Endothelial cell of umbilical vein (primary cell): ENCODE results near the gene PCBP4. TPM values are rescaled to one million over a fixed set of nuclear protein-coding genes. Genes with fewer than 3 reads are reported as not detected.
A peak's percentile ranks its signal among the peaks of the same experiment; 100 is the strongest.

Source experiments
- BruUV-seq: library from RNA; stranded (reverse); fragments of 400-500 nt; replicated peaks from 2 replicates; lab custom pipeline; 2021; lab: Mats Ljungman, UMichigan
- CTCF ChIA-PET: fragments of 300-600, 350-600 bp; sonication (Branson Sonifier 250); formaldehyde crosslinking; loops from one replicate; lab custom pipeline; 2021; ENCODE audit warnings: antibody characterized with exemption, inconsistent platforms; lab: Charles Lee
- POLR2A ChIA-PET: fragments of 300-600, 350-600 bp; sonication (Branson Sonifier 250); formaldehyde crosslinking; loops from one replicate; lab custom pipeline; 2021; ENCODE audit warnings: antibody characterized with exemption, inconsistent platforms; lab: Charles Lee
- DNase-seq: peaks from one replicate; pipeline ENCODE4 v3.0.0-alpha.2; 2011; ENCODE audit warnings: low read depth, low spot score
- FAIRE-seq: peaks from 2 replicates; lab custom pipeline; 2011; peaks lifted over from hg19 to GRCh38; lab: Jason Lieb, UNC
- H2AFZ ChIP-seq: 2 replicates; pipeline ENCODE4 v1.6.0; 2012; ENCODE audit warnings: low read depth, low read length, control low read depth, inconsistent platforms
- H3K27ac ChIP-seq: 2 replicates; pipeline ENCODE4 v1.5.1; 2011; ENCODE audit warnings: low read depth, mild to moderate bottlenecking, control low read depth, low read length, moderate library complexity; ENCODE audit not compliant: insufficient read depth
- H3K27me3 ChIP-seq, 2 experiments: 2 replicates each; pipeline versions ENCODE4 v1.6.0 to v1.6.1; 2011; ENCODE audit warnings: low read length in 2 of 2, mixed read lengths in 1 of 2; ENCODE audit not compliant: control insufficient read depth in 2 of 2, insufficient read depth in 2 of 2
- H3K36me3 ChIP-seq, 2 experiments: 2 replicates in 1 of 2; 3 replicates in 1 of 2; pipeline ENCODE4 v1.5.1; 2011; ENCODE audit warnings: low read length in 2 of 2, mild to moderate bottlenecking in 1 of 2, moderate library complexity in 1 of 2; ENCODE audit not compliant: control insufficient read depth in 2 of 2, insufficient read depth in 2 of 2; ENCODE audit errors: extremely low read depth in 1 of 2
- H3K4me1 ChIP-seq: 3 replicates; pipeline ENCODE4 v1.5.1; 2011; ENCODE audit warnings: mild to moderate bottlenecking, low read length; ENCODE audit not compliant: control insufficient read depth, insufficient read depth; ENCODE audit errors: extremely low read depth
- H3K4me2 ChIP-seq: 2 replicates; pipeline ENCODE4 v1.6.1; 2011; ENCODE audit warnings: low read length, control low read depth, mixed read lengths; ENCODE audit not compliant: insufficient read depth
- H3K4me3 ChIP-seq, 3 experiments: fragments of 200-600 bp in 1 of 3; sonication (generic), shearing (Covaris generic) in 1 of 3; replicated peaks in 1 of 3; 2 replicates each; pipeline ENCODE4 v1.5.1; 2011 to 2016; ENCODE audit warnings: control low read depth in 3 of 3, low read length in 3 of 3, mild to moderate bottlenecking in 2 of 3, inconsistent platforms in 1 of 3, low read depth in 1 of 3, moderate library complexity in 1 of 3; ENCODE audit not compliant: insufficient read depth in 1 of 3
- H3K79me2 ChIP-seq: 2 replicates; pipeline ENCODE4 v1.6.0; 2012; ENCODE audit warnings: low read length, inconsistent platforms; ENCODE audit not compliant: control insufficient read depth, insufficient read depth
- H3K9ac ChIP-seq: replicated peaks from 2 replicates; pipeline ENCODE3; 2011; ENCODE audit warnings: low read length, control low read depth; ENCODE audit not compliant: insufficient read depth; ENCODE audit errors: extremely low read depth
- H3K9me1 ChIP-seq: replicated peaks from 3 replicates; pipeline ENCODE4 v1.6.0; 2011; ENCODE audit warnings: mild to moderate bottlenecking, low read length; ENCODE audit not compliant: control insufficient read depth, insufficient read depth; ENCODE audit errors: extremely low read depth
- H3K9me3 ChIP-seq: replicated peaks from 2 replicates; pipeline ENCODE4 v1.5.1; 2012; ENCODE audit warnings: low read length, inconsistent platforms; ENCODE audit not compliant: control insufficient read depth, insufficient read depth
- H4K20me1 ChIP-seq: replicated peaks from 2 replicates; pipeline ENCODE3; 2011; ENCODE audit warnings: mild to moderate bottlenecking, low read length; ENCODE audit not compliant: control insufficient read depth, insufficient read depth; ENCODE audit errors: extremely low read depth
- CTCF ChIP-seq, 2 donors: IDR thresholded peaks; 1 replicate in 1 of 2; 2 replicates in 1 of 2; pipeline ENCODE4 v1.5.1; 2011; ENCODE audit warnings: low read length in 2 of 2, mild to moderate bottlenecking in 2 of 2, moderate library complexity in 2 of 2, control low read depth in 1 of 2, inconsistent platforms in 1 of 2, low read depth in 1 of 2; ENCODE audit not compliant: insufficient read depth in 1 of 2; ENCODE audit errors: extremely low read depth in 1 of 2
- EZH2 ChIP-seq: IDR thresholded peaks from 2 replicates; pipeline ENCODE4 v1.6.1; 2012; ENCODE audit warnings: borderline replicate concordance, low read depth, mild to moderate bottlenecking, moderate library complexity, low read length, inconsistent platforms; ENCODE audit not compliant: severe bottlenecking
- FOS ChIP-seq: IDR thresholded peaks from 2 replicates; pipeline ENCODE4 v1.6.1; 2011; ENCODE audit warnings: mild to moderate bottlenecking, low read length, moderate library complexity, borderline replicate concordance; ENCODE audit not compliant: insufficient read depth
- JUN ChIP-seq: IDR thresholded peaks from 2 replicates; pipeline ENCODE4 v1.6.1; 2011; ENCODE audit warnings: borderline replicate concordance, low read depth; ENCODE audit not compliant: insufficient read length, insufficient read depth
- MAX ChIP-seq: IDR thresholded peaks from 2 replicates; pipeline ENCODE4 v1.6.1; 2011; ENCODE audit not compliant: insufficient read depth, insufficient read length
- MYC ChIP-seq: IDR thresholded peaks from one replicate; pipeline ENCODE4 v1.6.1; 2011; ENCODE audit warnings: mild to moderate bottlenecking, low read depth, low read length
- POLR2A ChIP-seq: IDR thresholded peaks from 2 replicates; pipeline ENCODE4 v1.6.1; 2012; ENCODE audit warnings: low read depth, mild to moderate bottlenecking, control low read depth, low read length
- POLR2AphosphoS5 ChIP-seq: IDR thresholded peaks from 2 replicates; pipeline ENCODE4 v1.6.1; 2012; ENCODE audit warnings: low read depth, mild to moderate bottlenecking, control low read depth, low read length, moderate library complexity; ENCODE audit not compliant: insufficient read depth
- dilution Hi-C: fragments of 300-500 bp; cut with MboI; formaldehyde crosslinking; loops from one replicate; pipeline ENCODE4 v1.15.0; 2019; ENCODE audit warnings: low sequenced_read_pairs; ENCODE audit not compliant: extremely low pct_ligation_motif_present
- intact Hi-C: fragments of 100-400 bp; cut with micrococcal nuclease; formaldehyde crosslinking; loops from one replicate; pipeline ENCODE4 v1.10.0; 2022
- polyA plus RNA-seq, 4 experiments: library from polyadenylated mRNA; depleted of rRNA in 3 of 4; stranded (reverse) in 3 of 4; unstranded in 1 of 4; fragments of >200 nt; gene quantifications; 2 replicates each; pipeline versions ENCODE4 v1.2.1 to v1.2.3, GENCODE V29; 2011 to 2012; ENCODE audit warnings: missing spikeins in 1 of 4
- total RNA-seq: library from RNA; stranded (reverse); gene quantifications from 2 replicates; pipeline ENCODE4 v1.2.3, GENCODE V29; 2021

PCBP4 gene
- total and polyA plus RNA-seq, 2 donors (not counting 3 experiments of a cell fraction or from before 2014, with no cell fraction given) = 46.5 to 63.1 TPM

- dilution Hi-C loops = no loop called here
These were observed 34.3 kb upstream of the PCBP4 start for GRCh38 chr3:52001443-52001974.

More at GRCh38 chr3:52001443-52001974, 34.3 kb upstream of the PCBP4 start:
- no peaks in the 10 kb centered on the region for H3K9me3 ChIP-seq
- H3K4me3 ChIP-seq = no peak overlapping the region
- DNase-seq = peak; percentile 70
- no TSS peak for BruUV-seq
- H3K9me1 ChIP-seq = no peaks in the 10 kb centered on the region
- H4K20me1 ChIP-seq = no peaks in the 10 kb centered on the region
- H3K4me2 ChIP-seq = no peak overlapping the region
- H3K9ac ChIP-seq = no peak overlapping the region
- H3K4me1 ChIP-seq = peaks cover 13% of the 10 kb centered on the region
- H2AFZ ChIP-seq = no peak overlapping the region
- FAIRE-seq = peak; percentile 88
- intact Hi-C loops = loop anchor here (1.0 to 5.0 kb wide), 6 partner anchors 52 to 338 kb away; partner anchors contain the start of gene ALAS1
- H3K36me3 ChIP-seq = no peaks in the 10 kb centered on the region
- H3K27me3 ChIP-seq = no peaks in the 10 kb centered on the region
- TF ChIP-seq CTCF (IDR thresholded peaks at IDR 0.05; ENCODE audit: extremely low read depth in 1 of 2, insufficient read depth in 1 of 2, low read depth in 1 of 2, low read length in 2 of 2) = peak; percentile 94 to 97
- TF ChIP-seq EZH2 = no peak
- no peak for TF ChIP-seq MYC
- no peak for TF ChIP-seq POLR2A
- TF ChIP-seq MAX = no peak
- peak; percentile 34 for TF ChIP-seq POLR2AphosphoS5
- no peak for TF ChIP-seq FOS
- TF ChIP-seq JUN = no peak
- ChIA-PET POLR2A (no interaction called here), CTCF (interaction anchor here (0.7 to 10.4 kb wide), 35 partner anchors 8 to 411 kb away, joined by 3 to 260 read pairs (median 5); partner anchors contain the start of genes ACY1, DUSP7, PARP3 and POC1A)
- no peaks in the 10 kb centered on the region for H3K79me2 ChIP-seq
- no peak overlapping the region for H3K27ac ChIP-seq
